HG02884 (cell line): ENCODE results near the gene SLC17A5.
"Not testable (repeated sequence)": the region's sequence is repeated elsewhere in the genome, so short reads cannot be mapped to it uniquely, and the experiment has no call there.

Experiments
- ATAC-seq: cut with Tn5 transposase; IDR thresholded peaks from one replicate; pipeline ENCODE4 v1.9.1; 2021; ENCODE audit warnings: mild to moderate bottlenecking, moderate library complexity; ENCODE audit not compliant: unreplicated experiment

Gene SLC17A5

GRCh38 chr6:73653571-73654424 lies at the start of gene SLC17A5:
SLC17A5 (minus strand) TSS chr6:73653992; CDS start chr6:73653886, 106 bp downstream.
- peak; percentile 88 for ATAC-seq

- ATAC-seq, result no peak
Measured at GRCh38 chr6:73703466-73703865, 49.7 kb upstream of the SLC17A5 start.

- no peak for ATAC-seq
Measured at GRCh38 chr6:73702444-73702843, 48.7 kb upstream of the SLC17A5 start.

GRCh38 chr6:73699676-73700459 lies 46.1 kb upstream of the SLC17A5 start:
- ATAC-seq, result no peak

GRCh38 chr6:73696966-73697655 lies 43.3 kb upstream of the SLC17A5 start:
- no peak for ATAC-seq

- peak; percentile 53 for ATAC-seq
Measured at GRCh38 chr6:73695619-73696421, 42.0 kb upstream of the SLC17A5 start, which contains the start of gene CD109. CD109 (plus strand) TSS chr6:73696203; CDS start chr6:73696216, 13 bp downstream.

GRCh38 chr6:73694711-73695411 lies 41.1 kb upstream of the SLC17A5 start:
- no peak for ATAC-seq

DNA sequence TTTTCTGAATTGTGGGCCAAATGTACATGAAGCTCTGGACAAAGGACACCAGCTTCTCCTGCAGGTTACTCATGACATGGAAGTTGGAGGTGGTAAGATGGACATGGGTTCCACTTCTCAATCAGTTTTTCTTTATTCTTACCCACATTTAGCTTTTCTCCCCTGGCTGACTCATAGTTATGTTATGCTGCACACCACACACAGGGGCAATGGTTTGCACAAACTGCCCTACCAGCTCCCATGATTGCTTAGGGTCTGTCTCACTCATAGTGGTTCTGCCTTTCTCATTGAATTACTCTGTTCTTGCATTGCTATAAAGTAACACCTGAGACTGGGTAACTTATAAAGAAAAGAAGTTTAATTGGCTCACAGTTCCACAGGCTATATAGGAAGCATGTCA lies 37.7 kb upstream of the SLC17A5 start:
- no peak for ATAC-seq

DNA sequence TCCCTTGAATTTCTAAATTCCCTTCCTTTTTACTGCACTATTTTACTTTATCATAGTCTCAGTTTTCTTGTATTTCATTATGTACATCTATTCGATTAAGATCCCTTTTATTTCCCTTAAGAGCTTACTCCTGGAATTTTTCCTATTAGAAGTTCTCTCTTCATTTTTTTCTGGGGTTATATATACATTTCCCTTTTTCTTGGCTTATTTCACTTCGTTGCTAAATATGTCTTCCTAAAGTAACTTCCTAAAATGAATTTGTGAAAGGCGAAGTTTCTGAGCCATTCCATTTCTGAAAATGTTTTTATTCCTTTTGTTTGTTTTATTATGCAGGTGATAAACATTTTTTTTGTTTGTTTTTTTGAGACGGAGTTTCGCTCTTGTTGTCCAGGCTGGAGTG lies 36.3 kb upstream of the SLC17A5 start:
- ATAC-seq, result no peak

GRCh38 chr6:73688351-73688750 lies 34.6 kb upstream of the SLC17A5 start:
- ATAC-seq, result no peak

GRCh38 chr6:73683574-73683973 lies 29.8 kb upstream of the SLC17A5 start:
- not testable (repeated sequence) for ATAC-seq

GRCh38 chr6:73680289-73680918 lies 26.6 kb upstream of the SLC17A5 start:
- ATAC-seq, result no peak

GRCh38 chr6:73679846-73680245 lies 26.1 kb upstream of the SLC17A5 start:
- ATAC-seq, result not testable (repeated sequence)

DNA sequence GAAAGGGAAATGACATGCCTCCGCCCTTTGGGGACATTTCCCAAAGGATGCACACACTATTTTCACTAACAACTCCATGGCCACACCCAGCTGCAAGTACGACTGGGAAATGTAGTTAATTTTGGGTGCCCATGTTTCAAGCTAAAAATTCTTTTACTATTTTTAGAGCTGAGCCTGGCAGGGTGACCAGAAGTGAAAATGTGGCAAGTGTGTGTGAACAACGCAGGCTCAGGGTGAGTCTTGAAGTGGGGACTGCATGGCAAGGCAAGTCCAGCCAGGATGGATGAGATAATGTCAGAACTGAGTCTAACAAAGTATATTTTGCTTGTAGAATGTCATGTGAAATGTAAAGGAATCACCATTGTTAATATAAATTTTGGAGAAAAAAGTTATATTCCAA lies 25.2 kb upstream of the SLC17A5 start:
- no peak for ATAC-seq

DNA sequence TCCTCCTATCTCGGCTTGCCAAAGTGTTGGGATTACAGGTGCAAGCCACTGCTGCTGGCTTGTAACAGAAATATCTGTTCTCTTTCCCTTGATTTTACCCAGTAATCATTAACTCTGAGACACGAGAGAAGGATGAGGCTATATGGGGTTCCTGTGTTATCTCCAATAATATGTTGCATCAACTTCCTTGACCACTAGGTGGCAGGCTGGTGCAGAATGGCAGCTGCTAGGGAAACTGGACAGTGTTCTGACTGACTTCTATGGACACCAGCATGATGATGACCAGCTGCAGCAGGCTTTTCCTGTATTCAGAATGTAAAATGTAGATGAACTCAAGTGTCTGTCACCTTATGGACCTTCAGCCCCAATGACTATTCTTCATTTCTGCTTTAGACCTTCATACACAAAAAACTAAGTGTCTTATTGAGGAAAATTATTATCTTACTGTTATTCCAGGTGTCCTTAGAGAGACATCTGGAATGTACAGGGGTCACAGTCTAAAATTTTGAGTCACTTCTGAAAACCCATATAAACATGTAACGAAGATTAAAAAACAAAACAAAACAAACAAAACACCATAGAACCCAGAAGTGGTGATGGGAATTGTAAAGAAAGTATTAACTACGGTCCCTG lies 21.8 kb upstream of the SLC17A5 start:
- peak; percentile 90 for ATAC-seq

- no peak for ATAC-seq
Measured at GRCh38 chr6:73671911-73672685, 18.3 kb upstream of the SLC17A5 start.

DNA sequence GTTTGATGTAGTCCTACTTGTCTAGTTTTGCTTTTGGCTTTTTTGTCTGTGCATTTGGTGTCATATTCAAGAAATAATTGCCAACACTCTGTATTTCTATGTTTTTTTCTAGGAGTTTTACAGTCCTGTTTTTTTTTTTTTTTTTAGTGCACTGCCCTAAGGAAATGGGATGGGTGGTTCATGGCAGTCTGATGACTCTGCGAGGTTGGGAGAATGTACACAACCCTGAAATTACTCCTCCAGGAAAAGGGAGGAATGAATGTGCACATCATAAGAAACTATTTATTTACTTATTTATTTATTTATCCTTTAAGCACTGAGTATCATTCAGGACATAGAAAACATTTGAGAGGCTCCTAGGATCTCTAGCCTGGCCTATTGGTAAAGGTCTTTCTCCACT lies 15.2 kb upstream of the SLC17A5 start:
- ATAC-seq, result no peak

DNA sequence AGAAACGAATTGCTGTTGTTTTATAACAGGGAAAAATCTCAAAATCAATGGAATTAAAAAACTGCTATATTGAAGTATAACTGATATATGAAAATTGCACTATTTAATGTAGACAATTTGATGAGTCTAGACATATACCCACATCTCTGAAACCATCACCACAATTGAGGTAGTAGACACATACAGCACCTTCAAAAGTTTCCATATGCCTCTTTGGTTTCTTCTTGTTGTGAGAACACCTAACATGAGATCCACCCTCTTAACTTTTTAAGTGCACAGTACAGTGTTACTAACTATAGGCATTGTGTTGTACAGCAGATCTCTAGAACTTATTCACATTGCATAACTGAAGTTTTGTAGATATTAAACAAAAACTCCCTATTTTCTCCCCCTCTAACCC lies 14.0 kb upstream of the SLC17A5 start:
- peak; percentile 41 for ATAC-seq
